Epithelial cell of esophagus (primary cell): ENCODE results near the gene SPEM2.

Experiments used
- DNase-seq: peaks from one replicate; pipeline ENCODE4 v3.0.0; 2010; ENCODE audit warnings: low read depth
- H3K4me3 ChIP-seq: 2 replicates; pipeline ENCODE4 v1.5.1; 2011; ENCODE audit warnings: mild to moderate bottlenecking, low read length, control low read depth
- TF ChIP-seq, protein P1 (sequence below): IDR thresholded peaks from 2 replicates; pipeline ENCODE4 v1.5.1; 2011; ENCODE audit warnings: low read depth, mild to moderate bottlenecking, low read length, control low read depth, inconsistent platforms; ENCODE audit not compliant: insufficient read depth; ENCODE audit errors: missing control alignments

SPEM2 gene

DNA sequence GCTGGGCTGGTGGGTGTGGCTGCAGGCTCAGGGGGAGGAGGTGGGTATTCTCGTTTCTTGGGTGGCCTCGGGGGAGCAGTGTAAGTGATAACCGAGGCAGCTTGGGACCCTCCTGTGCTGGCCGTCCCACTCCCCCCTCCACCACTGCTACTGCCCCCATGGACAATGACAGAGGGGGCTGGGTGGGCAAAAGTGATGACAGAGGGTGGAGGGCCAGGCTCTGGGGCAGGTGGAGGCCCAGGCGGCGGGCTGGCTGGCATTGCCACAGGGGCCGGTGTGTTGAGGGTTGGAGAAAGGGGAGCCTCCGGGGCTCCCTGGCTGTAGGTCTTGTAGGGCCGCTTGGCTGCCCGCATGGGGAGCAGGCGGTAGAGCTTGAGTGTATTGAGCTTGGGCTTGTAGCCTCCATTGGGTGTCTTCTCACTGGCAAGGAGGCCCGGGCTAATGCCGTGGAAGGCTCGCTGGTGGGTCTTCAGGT, 38.0 kb downstream of the SPEM2 start:
- H3K4me3 ChIP-seq: no peak overlapping the region
- TF ChIP-seq, protein P1, sequence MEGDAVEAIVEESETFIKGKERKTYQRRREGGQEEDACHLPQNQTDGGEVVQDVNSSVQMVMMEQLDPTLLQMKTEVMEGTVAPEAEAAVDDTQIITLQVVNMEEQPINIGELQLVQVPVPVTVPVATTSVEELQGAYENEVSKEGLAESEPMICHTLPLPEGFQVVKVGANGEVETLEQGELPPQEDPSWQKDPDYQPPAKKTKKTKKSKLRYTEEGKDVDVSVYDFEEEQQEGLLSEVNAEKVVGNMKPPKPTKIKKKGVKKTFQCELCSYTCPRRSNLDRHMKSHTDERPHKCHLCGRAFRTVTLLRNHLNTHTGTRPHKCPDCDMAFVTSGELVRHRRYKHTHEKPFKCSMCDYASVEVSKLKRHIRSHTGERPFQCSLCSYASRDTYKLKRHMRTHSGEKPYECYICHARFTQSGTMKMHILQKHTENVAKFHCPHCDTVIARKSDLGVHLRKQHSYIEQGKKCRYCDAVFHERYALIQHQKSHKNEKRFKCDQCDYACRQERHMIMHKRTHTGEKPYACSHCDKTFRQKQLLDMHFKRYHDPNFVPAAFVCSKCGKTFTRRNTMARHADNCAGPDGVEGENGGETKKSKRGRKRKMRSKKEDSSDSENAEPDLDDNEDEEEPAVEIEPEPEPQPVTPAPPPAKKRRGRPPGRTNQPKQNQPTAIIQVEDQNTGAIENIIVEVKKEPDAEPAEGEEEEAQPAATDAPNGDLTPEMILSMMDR: no peak
- DNase-seq: no peak

- TF ChIP-seq, protein P1: no peak
- peak; percentile 75 for DNase-seq
- no peak overlapping the region for H3K4me3 ChIP-seq
These were observed 38.7 kb downstream of the SPEM2 start for GRCh38 chr17:7464081-7464480.

DNA sequence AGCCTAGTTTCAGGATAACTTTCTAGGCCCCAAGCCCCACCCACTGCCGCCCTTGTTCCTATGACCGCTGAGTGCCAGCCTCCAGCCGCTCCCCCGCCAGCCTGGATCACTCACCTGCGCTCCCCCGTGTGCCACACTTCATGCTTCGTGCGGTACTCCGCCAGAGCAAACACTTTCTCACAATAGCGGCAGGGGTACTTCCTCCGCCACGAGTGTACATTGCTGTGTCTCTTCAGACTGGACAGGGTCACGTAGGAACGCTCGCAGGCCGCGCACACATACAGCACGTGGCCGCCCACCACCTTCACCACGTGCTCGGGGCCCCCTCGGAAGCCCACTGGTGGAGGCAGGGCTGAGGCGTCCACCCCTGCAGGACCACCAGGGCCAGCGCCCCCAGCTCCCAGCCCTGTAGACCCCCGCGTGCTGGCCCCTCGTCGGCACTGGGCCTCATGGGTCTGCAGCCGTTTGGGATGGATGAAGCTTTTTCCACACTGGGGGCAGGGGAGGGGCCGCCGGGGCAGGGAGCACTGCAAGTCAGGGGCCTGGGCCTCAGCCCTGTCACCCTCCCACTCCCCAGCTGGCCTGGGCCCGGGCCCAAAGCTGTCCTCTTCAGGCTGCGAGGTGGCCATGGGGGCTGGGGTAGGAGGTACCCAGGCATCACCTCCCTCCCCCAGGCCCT, 40.3 kb downstream of the SPEM2 start:
- DNase-seq: no peak
- H3K4me3 ChIP-seq: no peak overlapping the region
- TF ChIP-seq, protein P1: no peak

- no peak for DNase-seq
- TF ChIP-seq, protein P1: no peak
- H3K4me3 ChIP-seq: no peak overlapping the region
These were observed 40.9 kb downstream of the SPEM2 start for GRCh38 chr17:7466318-7466638.

DNA sequence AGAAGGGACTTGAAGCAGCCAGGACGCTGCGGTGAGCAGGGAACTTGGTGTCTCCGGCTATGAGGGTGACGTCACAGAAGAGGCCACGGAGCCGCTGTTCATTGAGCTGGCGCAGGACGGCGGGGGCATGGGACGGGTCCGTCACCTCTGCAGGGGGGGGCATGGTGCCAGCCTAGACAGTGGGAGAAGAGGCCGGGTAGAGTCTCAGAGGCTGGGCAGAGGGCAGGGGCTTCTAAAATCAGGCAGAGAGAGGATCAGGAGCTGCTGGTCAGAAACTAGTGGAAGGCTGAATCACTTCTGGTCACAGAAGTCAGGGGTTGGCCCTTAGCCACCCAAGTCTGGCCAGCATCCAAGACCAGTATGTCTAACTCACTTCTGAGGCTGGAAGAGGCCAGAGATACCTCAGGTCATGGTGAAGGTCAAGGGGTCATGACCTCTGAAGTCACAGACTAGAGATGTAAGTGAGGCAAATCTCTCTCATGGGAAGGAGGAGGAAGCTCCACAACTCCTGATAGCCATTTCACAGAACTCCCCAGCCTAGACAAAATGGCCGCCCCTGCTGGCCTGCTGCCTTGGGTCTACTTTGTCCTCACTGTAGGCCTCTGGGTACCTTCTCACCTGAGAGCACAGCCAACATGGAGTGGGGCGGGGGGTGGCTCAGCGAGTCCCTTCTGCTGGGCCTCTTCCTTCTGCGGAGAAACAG, 41.4 kb downstream of the SPEM2 start:
- no peak for DNase-seq
- TF ChIP-seq, protein P1: no peak
- H3K4me3 ChIP-seq: no peak overlapping the region

DNA sequence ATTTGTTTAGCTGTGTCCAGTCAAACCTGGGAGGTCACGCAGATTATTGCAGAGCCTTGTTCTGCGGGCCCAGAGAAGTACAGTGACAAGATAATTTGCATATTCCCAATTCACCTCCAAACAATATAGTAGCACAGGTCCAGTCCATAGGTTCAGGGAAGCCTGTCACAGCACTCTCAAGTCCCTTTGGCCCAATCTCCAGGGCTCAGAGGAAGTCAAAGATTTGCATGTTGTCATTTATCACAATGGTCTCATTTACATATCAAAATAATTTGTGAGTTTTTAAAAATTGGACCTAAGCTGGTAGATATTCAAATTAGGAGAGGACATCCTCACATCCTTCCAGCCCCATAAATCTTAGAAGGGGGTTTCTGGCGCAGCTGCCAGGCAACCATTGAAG, 42.1 kb downstream of the SPEM2 start:
- TF ChIP-seq, protein P1: no peak
- H3K4me3 ChIP-seq: no peak overlapping the region
- DNase-seq: no peak
